WTC11 (cell line): Measurements from ENCODE around the gene RPS6KL1. TPM values are rescaled to one million over a fixed set of nuclear protein-coding genes. Genes with fewer than 3 reads are reported as not detected.
A peak's percentile ranks its signal among the peaks of the same experiment; 100 is the strongest.

Experiments
- CREB1 ChIP-seq: sonication (generic); formaldehyde crosslinking; IDR thresholded peaks from 2 replicates; pipeline ENCODE4 v1.8.0; 2023; ENCODE audit warnings: mild to moderate bottlenecking, missing genetic modification reagents
- EMX1 ChIP-seq: fragments of 250-450 bp; sonication (Bioruptor Pico); IDR thresholded peaks from 2 replicates; pipeline ENCODE4 v1.8.0; 2021; ENCODE audit warnings: mild to moderate bottlenecking
- GABPB1 ChIP-seq: sonication (generic); formaldehyde crosslinking; IDR thresholded peaks from 2 replicates; pipeline ENCODE4 v1.8.1; 2023; ENCODE audit warnings: mild to moderate bottlenecking, missing genetic modification reagents
- HMGA2 ChIP-seq: fragments of 250-450 bp; sonication (Bioruptor Pico); IDR thresholded peaks from 2 replicates; pipeline ENCODE4 v1.4.0; 2021; ENCODE audit warnings: mild to moderate bottlenecking, moderate library complexity
- IRF2 ChIP-seq: sonication (generic); formaldehyde crosslinking; IDR thresholded peaks from 2 replicates; pipeline ENCODE4 v1.8.0; 2022; ENCODE audit warnings: low read depth, missing genetic modification reagents, borderline replicate concordance
- JAZF1 ChIP-seq: fragments of 250-450 bp; sonication (Bioruptor Pico); IDR thresholded peaks from 2 replicates; pipeline ENCODE4 v1.9.0; 2021; ENCODE audit warnings: moderate library complexity, mild to moderate bottlenecking, inconsistent platforms
- JUN ChIP-seq: sonication (generic); formaldehyde crosslinking; IDR thresholded peaks from 2 replicates; pipeline ENCODE4 v1.8.0; 2023; ENCODE audit warnings: mild to moderate bottlenecking, missing genetic modification reagents
- MXD4 ChIP-seq: fragments of 250-450 bp; sonication (Bioruptor Pico); IDR thresholded peaks from 2 replicates; pipeline ENCODE4 v1.8.0; 2021; ENCODE audit warnings: mild to moderate bottlenecking, moderate library complexity, borderline replicate concordance
- NR1H2 ChIP-seq: sonication (generic); formaldehyde crosslinking; IDR thresholded peaks from 2 replicates; pipeline ENCODE4 v1.9.0; 2021; ENCODE audit warnings: mild to moderate bottlenecking, moderate library complexity, missing genetic modification reagents
- RELA ChIP-seq: sonication (generic); formaldehyde crosslinking; IDR thresholded peaks from 2 replicates; pipeline ENCODE4 v1.8.1; 2022; ENCODE audit warnings: missing genetic modification reagents, mild to moderate bottlenecking, borderline replicate concordance
- SMAD4 ChIP-seq: sonication (generic); formaldehyde crosslinking; IDR thresholded peaks from 2 replicates; pipeline ENCODE4 v1.8.0; 2022; ENCODE audit warnings: mild to moderate bottlenecking, missing genetic modification reagents
- SP1 ChIP-seq: sonication (generic); formaldehyde crosslinking; conservative IDR thresholded peaks from 2 replicates; pipeline ENCODE4 v1.8.1; 2022; ENCODE audit warnings: missing genetic modification reagents
- TEAD4 ChIP-seq: sonication (generic); formaldehyde crosslinking; IDR thresholded peaks from 2 replicates; pipeline ENCODE4 v1.8.0; 2022; ENCODE audit warnings: mild to moderate bottlenecking, missing genetic modification reagents
- ZNF416 ChIP-seq: fragments of 250-450 bp; sonication (Bioruptor Pico); IDR thresholded peaks from 2 replicates; pipeline ENCODE4 v1.9.0; 2021; ENCODE audit warnings: mild to moderate bottlenecking, inconsistent platforms
- total RNA-seq: library from RNA; stranded (reverse); gene quantifications from 3 replicates; pipeline ENCODE4 v1.2.3, GENCODE V29; 2021
- TF ChIP-seq, protein P1 (sequence below): sonication (generic); formaldehyde crosslinking; IDR thresholded peaks from 2 replicates; pipeline ENCODE4 v1.8.1; 2022; ENCODE audit warnings: missing genetic modification reagents, borderline replicate concordance
- TF ChIP-seq, protein P2 (sequence below): sonication (generic); formaldehyde crosslinking; IDR thresholded peaks from 2 replicates; pipeline ENCODE4 v1.8.1; 2022; ENCODE audit warnings: low read depth, missing genetic modification reagents, borderline replicate concordance
- TF ChIP-seq, protein P3 (sequence below): fragments of 250-450 bp; sonication (Bioruptor Pico); IDR thresholded peaks from 2 replicates; pipeline ENCODE4 v1.9.0; 2021; ENCODE audit warnings: mild to moderate bottlenecking
- TF ChIP-seq, protein P4 (sequence below): sonication (generic); formaldehyde crosslinking; IDR thresholded peaks from 2 replicates; pipeline ENCODE4 v1.8.1; 2022; ENCODE audit warnings: mild to moderate bottlenecking, moderate library complexity, missing genetic modification reagents
- TF ChIP-seq, protein P5 (sequence below): fragments of 200-600 bp; IDR thresholded peaks from 2 replicates; pipeline ENCODE4 v1.8.0; 2022; ENCODE audit warnings: antibody characterized with exemption
- TF ChIP-seq, protein P6 (sequence below): sonication (generic); formaldehyde crosslinking; IDR thresholded peaks from 2 replicates; pipeline ENCODE4 v1.8.0; 2022; ENCODE audit warnings: mild to moderate bottlenecking, missing genetic modification reagents
- TF ChIP-seq, protein P7 (sequence below): sonication (generic); formaldehyde crosslinking; IDR thresholded peaks from 2 replicates; pipeline ENCODE4 v1.8.0; 2023; ENCODE audit warnings: mild to moderate bottlenecking, missing genetic modification reagents
- TF ChIP-seq, protein P8 (sequence below): sonication (generic); formaldehyde crosslinking; conservative IDR thresholded peaks from 2 replicates; pipeline ENCODE4 v1.8.1; 2022; ENCODE audit warnings: mild to moderate bottlenecking, missing genetic modification reagents
- TF ChIP-seq, protein P9 (sequence below): fragments of 250-450 bp; sonication (Bioruptor Pico); IDR thresholded peaks from 2 replicates; pipeline ENCODE4 v1.9.0; 2021; ENCODE audit warnings: mild to moderate bottlenecking

RPS6KL1 gene
- total RNA-seq, 1 experiment from 2014 or later, result 10.6 TPM

DNA sequence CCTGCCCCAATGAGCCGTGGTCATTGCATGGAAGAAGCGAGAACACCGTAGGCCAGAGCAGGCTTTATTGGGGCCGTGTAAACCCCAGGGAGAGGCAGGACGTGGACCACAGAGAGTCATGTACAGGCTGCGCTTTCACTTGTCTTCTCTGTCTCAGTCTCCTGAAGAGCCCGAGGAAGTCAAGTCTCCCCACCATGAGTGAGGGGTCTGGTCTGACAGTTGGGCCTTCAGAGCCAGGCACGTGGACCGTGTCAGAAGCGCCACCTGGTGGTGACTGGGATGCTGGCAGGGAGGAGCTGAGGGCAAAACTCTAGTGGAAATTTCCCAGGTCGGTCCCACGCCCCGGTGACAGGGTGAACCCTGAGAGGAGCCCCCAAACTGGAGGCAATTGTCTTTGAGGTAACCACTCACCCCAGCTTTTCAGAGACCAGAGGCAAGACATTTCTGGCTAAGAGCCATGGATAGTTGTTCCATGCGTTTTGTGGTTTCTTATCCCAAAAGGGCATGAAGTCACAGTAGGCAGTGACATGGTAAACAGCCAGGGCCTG, 17.4 kb downstream of the RPS6KL1 start (continued):
- TF ChIP-seq, protein P1, sequence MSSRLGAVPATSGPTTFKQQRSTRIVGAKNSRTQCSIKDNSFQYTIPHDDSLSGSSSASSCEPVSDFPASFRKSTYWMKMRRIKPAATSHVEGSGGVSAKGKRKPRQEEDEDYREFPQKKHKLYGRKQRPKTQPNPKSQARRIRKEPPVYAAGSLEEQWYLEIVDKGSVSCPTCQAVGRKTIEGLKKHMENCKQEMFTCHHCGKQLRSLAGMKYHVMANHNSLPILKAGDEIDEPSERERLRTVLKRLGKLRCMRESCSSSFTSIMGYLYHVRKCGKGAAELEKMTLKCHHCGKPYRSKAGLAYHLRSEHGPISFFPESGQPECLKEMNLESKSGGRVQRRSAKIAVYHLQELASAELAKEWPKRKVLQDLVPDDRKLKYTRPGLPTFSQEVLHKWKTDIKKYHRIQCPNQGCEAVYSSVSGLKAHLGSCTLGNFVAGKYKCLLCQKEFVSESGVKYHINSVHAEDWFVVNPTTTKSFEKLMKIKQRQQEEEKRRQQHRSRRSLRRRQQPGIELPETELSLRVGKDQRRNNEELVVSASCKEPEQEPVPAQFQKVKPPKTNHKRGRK, result no peak
- no peak for TF ChIP-seq TEAD4
- TF ChIP-seq, protein P2, sequence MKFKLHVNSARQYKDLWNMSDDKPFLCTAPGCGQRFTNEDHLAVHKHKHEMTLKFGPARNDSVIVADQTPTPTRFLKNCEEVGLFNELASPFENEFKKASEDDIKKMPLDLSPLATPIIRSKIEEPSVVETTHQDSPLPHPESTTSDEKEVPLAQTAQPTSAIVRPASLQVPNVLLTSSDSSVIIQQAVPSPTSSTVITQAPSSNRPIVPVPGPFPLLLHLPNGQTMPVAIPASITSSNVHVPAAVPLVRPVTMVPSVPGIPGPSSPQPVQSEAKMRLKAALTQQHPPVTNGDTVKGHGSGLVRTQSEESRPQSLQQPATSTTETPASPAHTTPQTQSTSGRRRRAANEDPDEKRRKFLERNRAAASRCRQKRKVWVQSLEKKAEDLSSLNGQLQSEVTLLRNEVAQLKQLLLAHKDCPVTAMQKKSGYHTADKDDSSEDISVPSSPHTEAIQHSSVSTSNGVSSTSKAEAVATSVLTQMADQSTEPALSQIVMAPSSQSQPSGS (CRISPR knock-in tag), result no peak
- TF ChIP-seq RELA, result no peak
- TF ChIP-seq, protein P3, sequence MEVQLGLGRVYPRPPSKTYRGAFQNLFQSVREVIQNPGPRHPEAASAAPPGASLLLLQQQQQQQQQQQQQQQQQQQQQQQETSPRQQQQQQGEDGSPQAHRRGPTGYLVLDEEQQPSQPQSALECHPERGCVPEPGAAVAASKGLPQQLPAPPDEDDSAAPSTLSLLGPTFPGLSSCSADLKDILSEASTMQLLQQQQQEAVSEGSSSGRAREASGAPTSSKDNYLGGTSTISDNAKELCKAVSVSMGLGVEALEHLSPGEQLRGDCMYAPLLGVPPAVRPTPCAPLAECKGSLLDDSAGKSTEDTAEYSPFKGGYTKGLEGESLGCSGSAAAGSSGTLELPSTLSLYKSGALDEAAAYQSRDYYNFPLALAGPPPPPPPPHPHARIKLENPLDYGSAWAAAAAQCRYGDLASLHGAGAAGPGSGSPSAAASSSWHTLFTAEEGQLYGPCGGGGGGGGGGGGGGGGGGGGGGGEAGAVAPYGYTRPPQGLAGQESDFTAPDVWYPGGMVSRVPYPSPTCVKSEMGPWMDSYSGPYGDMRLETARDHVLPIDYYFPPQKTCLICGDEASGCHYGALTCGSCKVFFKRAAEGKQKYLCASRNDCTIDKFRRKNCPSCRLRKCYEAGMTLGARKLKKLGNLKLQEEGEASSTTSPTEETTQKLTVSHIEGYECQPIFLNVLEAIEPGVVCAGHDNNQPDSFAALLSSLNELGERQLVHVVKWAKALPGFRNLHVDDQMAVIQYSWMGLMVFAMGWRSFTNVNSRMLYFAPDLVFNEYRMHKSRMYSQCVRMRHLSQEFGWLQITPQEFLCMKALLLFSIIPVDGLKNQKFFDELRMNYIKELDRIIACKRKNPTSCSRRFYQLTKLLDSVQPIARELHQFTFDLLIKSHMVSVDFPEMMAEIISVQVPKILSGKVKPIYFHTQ (CRISPR knock-in tag), result no peak
- TF ChIP-seq, protein P4, sequence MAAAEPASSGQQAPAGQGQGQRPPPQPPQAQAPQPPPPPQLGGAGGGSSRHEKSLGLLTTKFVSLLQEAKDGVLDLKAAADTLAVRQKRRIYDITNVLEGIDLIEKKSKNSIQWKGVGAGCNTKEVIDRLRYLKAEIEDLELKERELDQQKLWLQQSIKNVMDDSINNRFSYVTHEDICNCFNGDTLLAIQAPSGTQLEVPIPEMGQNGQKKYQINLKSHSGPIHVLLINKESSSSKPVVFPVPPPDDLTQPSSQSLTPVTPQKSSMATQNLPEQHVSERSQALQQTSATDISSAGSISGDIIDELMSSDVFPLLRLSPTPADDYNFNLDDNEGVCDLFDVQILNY (CRISPR knock-in tag), result no peak
- TF ChIP-seq, protein P5, sequence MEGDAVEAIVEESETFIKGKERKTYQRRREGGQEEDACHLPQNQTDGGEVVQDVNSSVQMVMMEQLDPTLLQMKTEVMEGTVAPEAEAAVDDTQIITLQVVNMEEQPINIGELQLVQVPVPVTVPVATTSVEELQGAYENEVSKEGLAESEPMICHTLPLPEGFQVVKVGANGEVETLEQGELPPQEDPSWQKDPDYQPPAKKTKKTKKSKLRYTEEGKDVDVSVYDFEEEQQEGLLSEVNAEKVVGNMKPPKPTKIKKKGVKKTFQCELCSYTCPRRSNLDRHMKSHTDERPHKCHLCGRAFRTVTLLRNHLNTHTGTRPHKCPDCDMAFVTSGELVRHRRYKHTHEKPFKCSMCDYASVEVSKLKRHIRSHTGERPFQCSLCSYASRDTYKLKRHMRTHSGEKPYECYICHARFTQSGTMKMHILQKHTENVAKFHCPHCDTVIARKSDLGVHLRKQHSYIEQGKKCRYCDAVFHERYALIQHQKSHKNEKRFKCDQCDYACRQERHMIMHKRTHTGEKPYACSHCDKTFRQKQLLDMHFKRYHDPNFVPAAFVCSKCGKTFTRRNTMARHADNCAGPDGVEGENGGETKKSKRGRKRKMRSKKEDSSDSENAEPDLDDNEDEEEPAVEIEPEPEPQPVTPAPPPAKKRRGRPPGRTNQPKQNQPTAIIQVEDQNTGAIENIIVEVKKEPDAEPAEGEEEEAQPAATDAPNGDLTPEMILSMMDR, result peak; percentile 95
- no peak for TF ChIP-seq JUN
- TF ChIP-seq GABPB1, result no peak
- TF ChIP-seq, protein P6, sequence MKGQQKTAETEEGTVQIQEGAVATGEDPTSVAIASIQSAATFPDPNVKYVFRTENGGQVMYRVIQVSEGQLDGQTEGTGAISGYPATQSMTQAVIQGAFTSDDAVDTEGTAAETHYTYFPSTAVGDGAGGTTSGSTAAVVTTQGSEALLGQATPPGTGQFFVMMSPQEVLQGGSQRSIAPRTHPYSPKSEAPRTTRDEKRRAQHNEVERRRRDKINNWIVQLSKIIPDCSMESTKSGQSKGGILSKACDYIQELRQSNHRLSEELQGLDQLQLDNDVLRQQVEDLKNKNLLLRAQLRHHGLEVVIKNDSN (CRISPR knock-in tag), result 0 out of 2 replicates have a peak, but pooled peaks have one; percentile 48
- TF ChIP-seq ZNF416 (CRISPR knock-in tag), result no peak
- TF ChIP-seq, protein P7, sequence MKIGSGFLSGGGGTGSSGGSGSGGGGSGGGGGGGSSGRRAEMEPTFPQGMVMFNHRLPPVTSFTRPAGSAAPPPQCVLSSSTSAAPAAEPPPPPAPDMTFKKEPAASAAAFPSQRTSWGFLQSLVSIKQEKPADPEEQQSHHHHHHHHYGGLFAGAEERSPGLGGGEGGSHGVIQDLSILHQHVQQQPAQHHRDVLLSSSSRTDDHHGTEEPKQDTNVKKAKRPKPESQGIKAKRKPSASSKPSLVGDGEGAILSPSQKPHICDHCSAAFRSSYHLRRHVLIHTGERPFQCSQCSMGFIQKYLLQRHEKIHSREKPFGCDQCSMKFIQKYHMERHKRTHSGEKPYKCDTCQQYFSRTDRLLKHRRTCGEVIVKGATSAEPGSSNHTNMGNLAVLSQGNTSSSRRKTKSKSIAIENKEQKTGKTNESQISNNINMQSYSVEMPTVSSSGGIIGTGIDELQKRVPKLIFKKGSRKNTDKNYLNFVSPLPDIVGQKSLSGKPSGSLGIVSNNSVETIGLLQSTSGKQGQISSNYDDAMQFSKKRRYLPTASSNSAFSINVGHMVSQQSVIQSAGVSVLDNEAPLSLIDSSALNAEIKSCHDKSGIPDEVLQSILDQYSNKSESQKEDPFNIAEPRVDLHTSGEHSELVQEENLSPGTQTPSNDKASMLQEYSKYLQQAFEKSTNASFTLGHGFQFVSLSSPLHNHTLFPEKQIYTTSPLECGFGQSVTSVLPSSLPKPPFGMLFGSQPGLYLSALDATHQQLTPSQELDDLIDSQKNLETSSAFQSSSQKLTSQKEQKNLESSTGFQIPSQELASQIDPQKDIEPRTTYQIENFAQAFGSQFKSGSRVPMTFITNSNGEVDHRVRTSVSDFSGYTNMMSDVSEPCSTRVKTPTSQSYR (CRISPR knock-in tag), result no peak
- no peak for TF ChIP-seq HMGA2 (CRISPR knock-in tag)
- no peak for TF ChIP-seq SMAD4 (CRISPR knock-in tag)
- TF ChIP-seq JAZF1, result no peak
- TF ChIP-seq, protein P8, sequence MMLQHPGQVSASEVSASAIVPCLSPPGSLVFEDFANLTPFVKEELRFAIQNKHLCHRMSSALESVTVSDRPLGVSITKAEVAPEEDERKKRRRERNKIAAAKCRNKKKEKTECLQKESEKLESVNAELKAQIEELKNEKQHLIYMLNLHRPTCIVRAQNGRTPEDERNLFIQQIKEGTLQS, result no peak
- no peak for TF ChIP-seq MXD4 (CRISPR knock-in tag)
- no peak for TF ChIP-seq NR1H2 (CRISPR knock-in tag)
- no peak for TF ChIP-seq SP1
- no peak for TF ChIP-seq CREB1 (CRISPR knock-in tag)
- TF ChIP-seq IRF2 (CRISPR knock-in tag), result no peak
- TF ChIP-seq, protein P9, sequence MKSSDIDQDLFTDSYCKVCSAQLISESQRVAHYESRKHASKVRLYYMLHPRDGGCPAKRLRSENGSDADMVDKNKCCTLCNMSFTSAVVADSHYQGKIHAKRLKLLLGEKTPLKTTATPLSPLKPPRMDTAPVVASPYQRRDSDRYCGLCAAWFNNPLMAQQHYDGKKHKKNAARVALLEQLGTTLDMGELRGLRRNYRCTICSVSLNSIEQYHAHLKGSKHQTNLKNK, result no peak
- no peak for TF ChIP-seq EMX1 (CRISPR knock-in tag)
